Measurements from ENCODE around the gene C6orf62.

C6orf62 gene

GRCh38 chr6:24696097-24696496, 22.9 kb downstream of the C6orf62 start:
- no peak for ATAC-seq
- TF ChIP-seq ZNF70 (CRISPR knock-in tag; IDR thresholded peaks at IDR 0.05), result no peak
- no peak for TF ChIP-seq ARNTL (CRISPR knock-in tag; IDR thresholded peaks at IDR 0.05; ENCODE audit: borderline replicate concordance, low read depth)
- TF ChIP-seq CSRNP3 (CRISPR knock-in tag; IDR thresholded peaks at IDR 0.05), result no peak

- ATAC-seq, result peak; percentile 92
Measured at GRCh38 chr6:24695635-24696034, 23.3 kb downstream of the C6orf62 start.

- ATAC-seq, result no peak
Measured at GRCh38 chr6:24694198-24694597, 24.8 kb downstream of the C6orf62 start.

GRCh38 chr6:24692848-24693592, 25.9 kb downstream of the C6orf62 start:
- no peak for ATAC-seq
- TF ChIP-seq TOX (CRISPR knock-in tag; IDR thresholded peaks at IDR 0.05; ENCODE audit: borderline replicate concordance), result no peak
- no peak for TF ChIP-seq OSR1 (CRISPR knock-in tag; IDR thresholded peaks at IDR 0.05)
- TF ChIP-seq ZNF565 (CRISPR knock-in tag; conservative IDR thresholded peaks at IDR 0.05; ENCODE audit: low read depth), result no peak
- TF ChIP-seq GLIS3 (CRISPR knock-in tag; IDR thresholded peaks at IDR 0.05), result no peak
- TF ChIP-seq SNAI2 (CRISPR knock-in tag; IDR thresholded peaks at IDR 0.05), result no peak
- TF ChIP-seq CSRNP3 (CRISPR knock-in tag; IDR thresholded peaks at IDR 0.05), result no peak
- TF ChIP-seq ARNTL (CRISPR knock-in tag; IDR thresholded peaks at IDR 0.05; ENCODE audit: borderline replicate concordance, low read depth), result no peak
- TF ChIP-seq BACH2 (CRISPR knock-in tag; IDR thresholded peaks at IDR 0.05; ENCODE audit: borderline replicate concordance), result no peak
- TF ChIP-seq CSDC2 (CRISPR knock-in tag; IDR thresholded peaks at IDR 0.05), result no peak
- TF ChIP-seq ZNF8 (CRISPR knock-in tag; IDR thresholded peaks at IDR 0.05), result no peak

More at GRCh38 chr6:24694198-24694597, 24.8 kb downstream of the C6orf62 start:
- TF ChIP-seq ZFP30 (CRISPR knock-in tag; IDR thresholded peaks at IDR 0.05) (no peak), CSDC2 (CRISPR knock-in tag; IDR thresholded peaks at IDR 0.05) (no peak)

- TF ChIP-seq ISL1 (CRISPR knock-in tag; IDR thresholded peaks at IDR 0.05) (no peak), CSRNP3 (CRISPR knock-in tag; IDR thresholded peaks at IDR 0.05) (no peak), ZFP30 (CRISPR knock-in tag; IDR thresholded peaks at IDR 0.05) (no peak)
- ATAC-seq, result no peak
Measured at GRCh38 chr6:24692415-24692814, 26.5 kb downstream of the C6orf62 start.

- no peak for ATAC-seq
- no peak for TF ChIP-seq PPARA (CRISPR knock-in tag; IDR thresholded peaks at IDR 0.05; ENCODE audit: borderline replicate concordance)
- TF ChIP-seq ZFP3 (CRISPR knock-in tag; IDR thresholded peaks at IDR 0.05), result no peak
- TF ChIP-seq CSRNP3 (CRISPR knock-in tag; IDR thresholded peaks at IDR 0.05), result no peak
- no peak for TF ChIP-seq ESRRG (CRISPR knock-in tag; IDR thresholded peaks at IDR 0.05)
- TF ChIP-seq POU6F1 (CRISPR knock-in tag; IDR thresholded peaks at IDR 0.05; ENCODE audit: borderline replicate concordance, low read depth), result no peak
- no peak for TF ChIP-seq TSHZ2 (CRISPR knock-in tag; IDR thresholded peaks at IDR 0.05)
- TF ChIP-seq ISL1 (CRISPR knock-in tag; IDR thresholded peaks at IDR 0.05), result no peak
- TF ChIP-seq PATZ1 (CRISPR knock-in tag; IDR thresholded peaks at IDR 0.05; ENCODE audit: borderline replicate concordance), result no peak
- no peak for TF ChIP-seq TCF4 (CRISPR knock-in tag; IDR thresholded peaks at IDR 0.05; ENCODE audit: borderline replicate concordance)
- TF ChIP-seq OSR1 (CRISPR knock-in tag; IDR thresholded peaks at IDR 0.05), result no peak
Measured at GRCh38 chr6:24692003-24692402, 27.0 kb downstream of the C6orf62 start.

Data from SK-N-SH treated with all-trans-retinoic acid at 6 μM for 48 hours (cell line).